Gastroesophageal sphincter (tissue), 3 donors: Measurements from ENCODE around the gene TRDMT1.

Experiments used
- CTCF ChIP-seq, 4 experiments: fragments of 200-600 bp in 2 of 4; fragments of 450-650 bp in 2 of 4; sonication (generic) in 1 of 4; IDR thresholded peaks; one replicate each; pipeline ENCODE4 v1.5.1; 2017 to 2019; ENCODE audit warnings: antibody characterized with exemption in 4 of 4, mild to moderate bottlenecking in 2 of 4, moderate library complexity in 2 of 4
- EP300 ChIP-seq: sonication (generic); formaldehyde crosslinking; IDR thresholded peaks from one replicate; pipeline ENCODE4 v1.6.1; 2017; ENCODE audit warnings: antibody characterized with exemption, mild to moderate bottlenecking
- POLR2A ChIP-seq, 2 donors: fragments of 450-650 bp; IDR thresholded peaks; one replicate each; pipeline ENCODE4 v1.6.1; 2017; ENCODE audit warnings: antibody characterized with exemption in 2 of 2, mild to moderate bottlenecking in 2 of 2, moderate library complexity in 1 of 2
- POLR2AphosphoS5 ChIP-seq: sonication (generic); formaldehyde crosslinking; IDR thresholded peaks from one replicate; pipeline ENCODE4 v1.6.1; 2017; ENCODE audit warnings: antibody characterized with exemption

GRCh38 chr10:17208476-17208875, 7.0 kb upstream of the TRDMT1 start:
- TF ChIP-seq CTCF (IDR thresholded peaks at IDR 0.05) (no peak), EP300 (no peak), POLR2AphosphoS5 (no peak), POLR2A (IDR thresholded peaks at IDR 0.05) (no peak)
